Adrenal gland (tissue), 12 donors: Measurements from ENCODE around the gene GLRX. TPM values are rescaled to one million over a fixed set of nuclear protein-coding genes. Genes with fewer than 3 reads are reported as not detected.

ENCODE experiments used
- DNase-seq, 7 donors: peaks; one replicate each; pipeline ENCODE4 v3.0.0-alpha.2; 2019 to 2020
- H3K27ac ChIP-seq, 5 donors: fragments of 200-600 bp; sonication (generic) in 4 of 5; 1 replicate in 3 of 5; 2 replicates in 2 of 5; pipeline versions ENCODE4 v1.5.1 to v1.8.0; 2016 to 2020; ENCODE audit warnings: mild to moderate bottlenecking in 1 of 5
- H3K27me3 ChIP-seq: fragments of 200-600 bp; 2 replicates; pipeline ENCODE4 v1.8.0; 2021
- H3K36me3 ChIP-seq, 2 donors: fragments of 200-600 bp; replicated peaks in 1 of 2; 1 replicate in 1 of 2; 2 replicates in 1 of 2; pipeline versions ENCODE4 v1.5.1 to v1.8.0; 2018 to 2022
- H3K4me1 ChIP-seq, 2 donors: fragments of 200-600 bp; replicated peaks in 1 of 2; 1 replicate in 1 of 2; 2 replicates in 1 of 2; pipeline versions ENCODE4 v1.5.1 to v1.8.0; 2018 to 2021
- H3K4me3 ChIP-seq, 4 donors: fragments of 200-600 bp; sonication (generic) in 3 of 4; one replicate each; pipeline ENCODE4 v1.5.1; 2016 to 2018
- H3K9me3 ChIP-seq, 3 donors: fragments of 200-600 bp; sonication (generic) in 1 of 3; replicated peaks in 1 of 3; 1 replicate in 2 of 3; 2 replicates in 1 of 3; pipeline versions ENCODE4 v1.5.1 to v1.8.0; 2016 to 2021
- CTCF ChIP-seq, 6 experiments: fragments of 450-650 bp in 4 of 6; fragments of 200-600 bp in 2 of 6; sonication (generic) in 1 of 6; IDR thresholded peaks; 1 replicate in 5 of 6; 2 replicates in 1 of 6; pipeline versions ENCODE4 v1.5.1 to v1.8.0; 2016 to 2021; ENCODE audit warnings: antibody characterized with exemption in 6 of 6, mild to moderate bottlenecking in 2 of 6, moderate library complexity in 1 of 6
- POLR2A ChIP-seq, 2 donors: fragments of 450-650 bp; IDR thresholded peaks; one replicate each; pipeline ENCODE4 v1.6.1; 2017; ENCODE audit warnings: antibody characterized with exemption in 2 of 2, mild to moderate bottlenecking in 2 of 2, moderate library complexity in 1 of 2
- WGBS, 4 donors: extraction: QIAGEN DNeasy Blood & Tissue Kit in 2 of 4; methylation state at CpG; one replicate each; pipeline versions ENCODE4 v1.1.5 to v1.1.7; 2013 to 2017; 5-methylcytosine and 5-hydroxymethylcytosine counted together
- intact Hi-C, 2 donors: fragments of 100-400 bp; cut with DNase I; formaldehyde crosslinking; loops; one replicate each; pipeline versions ENCODE4 v1.14.1 to v1.15.0; 2022 to 2023
- polyA plus RNA-seq, 3 donors: library from polyadenylated mRNA; stranded (reverse); fragments of 200-250 nt in 2 of 3; fragments of 350-450 nt in 1 of 3; fragmentation: Illumina TruSeq in 1 of 3; extraction: RNeasy Lipid Tissue Mini Kit (QIAGEN cat#74804) in 1 of 3; gene quantifications; one replicate each; pipeline ENCODE4 v1.2.3, GENCODE V29; 2013 to 2014
- total RNA-seq, 9 donors: library from RNA; depleted of rRNA in 4 of 9; stranded (reverse); fragments of >200 nt in 4 of 9; fragments of 120-200 nt in 1 of 9; fragmentation: NEBNext Ultra II Directional in 1 of 9; extraction: Animal tissue kit (Norgen Biotek cat#: 25700) in 1 of 9; gene quantifications; one replicate each; pipeline versions ENCODE4 v1.1.0 to v1.2.4, GENCODE V29; 2013 to 2023
- donor health status: healthy with polysubstance abuse.
- donor health status: Bipolar disorder and iron deficiency.
- donor health status: DM: yes; HTN: yes; CAD: no.
- donor health status: DM: no; HTN: no; CAD: no.
- donor health status: DM: no; HTN: no; CAD: no.
- donor health status: DM: yes; HTN: yes; CAD: no.

GLRX gene
- total and polyA plus RNA-seq, 12 donors = 55.7 to 279 (median 116) TPM

- no peak for DNase-seq
- Histone ChIP-seq H3K27me3 (no peaks in the 10 kb centered on the region), H3K9me3 (no peaks in the 10 kb centered on the region), H3K27ac (no peak overlapping the region), H3K4me3 (no peak overlapping the region), H3K36me3 (peaks cover 0 to 39% of the 10 kb centered on the region in 2 donors), H3K4me1 (peaks cover 0 to 19% of the 10 kb centered on the region in 2 donors)
- intact Hi-C loops = no loop called here
- 77 to 84% (median 80%) methylated on average over 6 of the region's 6 CpGs for WGBS, 4 donors
- TF ChIP-seq CTCF (IDR thresholded peaks at IDR 0.05) (no peak), POLR2A (IDR thresholded peaks at IDR 0.05) (no peak)
Observed at GRCh38 chr5:95791751-95792150, 30.8 kb downstream of the GLRX start.

- no peak overlapping the region for H3K4me3 ChIP-seq
- WGBS, 4 donors = 90 to 93% (median 92%) methylated on average over 8 of the region's 8 CpGs
- H3K4me1 ChIP-seq = peaks cover 0 to 6% of the 10 kb centered on the region in 2 donors
- H3K27me3 ChIP-seq = no peaks in the 10 kb centered on the region
- DNase-seq = no peak
- no peak for TF ChIP-seq CTCF (IDR thresholded peaks at IDR 0.05)
- TF ChIP-seq POLR2A (IDR thresholded peaks at IDR 0.05) = no peak
- peaks cover 0 to 35% of the 10 kb centered on the region in 2 donors for H3K36me3 ChIP-seq
- intact Hi-C loops = no loop called here
- no peaks in the 10 kb centered on the region for H3K9me3 ChIP-seq
- no peak overlapping the region for H3K27ac ChIP-seq
Observed at GRCh38 chr5:95788493-95788892, 34.0 kb downstream of the GLRX start.

- intact Hi-C loops = no loop called here
- no peaks in the 10 kb centered on the region for H3K9me3 ChIP-seq
Observed at GRCh38 chr5:95786821-95787418, 35.6 kb downstream of the GLRX start.

More at GRCh38 chr5:95786821-95787418, 35.6 kb downstream of the GLRX start:
- WGBS, 4 donors = 74 to 87% (median 78%) methylated on average over 3 of the region's 3 CpGs
- peak overlapping the region in 1 of 5 donors; percentile 27 for H3K27ac ChIP-seq
- no peaks in the 10 kb centered on the region for H3K4me1 ChIP-seq
- TF ChIP-seq POLR2A (IDR thresholded peaks at IDR 0.05) (no peak), CTCF (IDR thresholded peaks at IDR 0.05) (no peak)
- DNase-seq = no peak
- peaks cover 0 to 25% of the 10 kb centered on the region in 2 donors for H3K36me3 ChIP-seq
- H3K27me3 ChIP-seq = no peaks in the 10 kb centered on the region
- no peak overlapping the region for H3K4me3 ChIP-seq
